NCI-H345 (cell line): Measurements from ENCODE around the gene RSPH9.

Source experiments
- DNase-seq: peaks from one replicate; lab custom pipeline; 2025; lab: John Stamatoyannopoulos, UW

Gene RSPH9

GRCh38 chr6:43710576-43710975, 65.7 kb downstream of the RSPH9 start:
- DNase-seq: no peak

GRCh38 chr6:43712579-43712978, 67.7 kb downstream of the RSPH9 start:
- no peak for DNase-seq

GRCh38 chr6:43713643-43714310, 68.9 kb downstream of the RSPH9 start:
- DNase-seq: no peak

DNA sequence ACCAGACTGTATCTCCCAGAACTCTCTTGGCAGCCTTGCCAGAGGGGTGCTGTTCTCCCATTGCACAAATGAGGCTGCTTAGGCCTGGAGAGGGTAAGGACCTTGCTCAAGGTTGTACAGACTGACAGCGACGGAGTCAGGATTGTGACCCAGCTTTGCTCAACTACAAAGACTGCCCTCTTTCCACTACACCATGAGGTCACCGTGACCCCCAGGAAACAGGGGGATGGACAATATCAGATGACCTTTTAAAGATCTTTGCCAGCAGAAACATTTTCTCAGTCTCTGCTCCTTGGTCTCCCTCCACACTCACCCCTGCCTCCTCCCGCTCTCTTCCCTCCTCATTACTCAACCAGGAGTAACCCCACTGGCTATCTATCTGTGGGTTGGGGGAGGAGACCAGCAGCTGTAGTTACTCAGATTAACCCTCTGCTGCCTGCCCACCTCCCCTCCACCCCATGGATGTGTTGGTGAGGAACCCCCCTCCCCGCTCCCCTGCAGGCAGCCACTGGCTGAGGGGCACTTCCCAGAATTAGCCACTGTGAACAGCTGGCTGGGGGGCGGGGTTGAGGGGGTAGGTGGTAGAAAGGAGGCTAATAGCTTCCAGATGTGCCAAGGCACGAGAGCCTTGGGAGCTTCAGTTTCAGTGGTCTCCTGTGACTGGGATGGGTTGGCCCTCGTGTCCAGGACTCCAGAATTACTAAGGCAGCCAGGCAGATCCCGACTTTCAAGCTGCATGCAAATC, 69.6 kb downstream of the RSPH9 start:
- no peak for DNase-seq

DNA sequence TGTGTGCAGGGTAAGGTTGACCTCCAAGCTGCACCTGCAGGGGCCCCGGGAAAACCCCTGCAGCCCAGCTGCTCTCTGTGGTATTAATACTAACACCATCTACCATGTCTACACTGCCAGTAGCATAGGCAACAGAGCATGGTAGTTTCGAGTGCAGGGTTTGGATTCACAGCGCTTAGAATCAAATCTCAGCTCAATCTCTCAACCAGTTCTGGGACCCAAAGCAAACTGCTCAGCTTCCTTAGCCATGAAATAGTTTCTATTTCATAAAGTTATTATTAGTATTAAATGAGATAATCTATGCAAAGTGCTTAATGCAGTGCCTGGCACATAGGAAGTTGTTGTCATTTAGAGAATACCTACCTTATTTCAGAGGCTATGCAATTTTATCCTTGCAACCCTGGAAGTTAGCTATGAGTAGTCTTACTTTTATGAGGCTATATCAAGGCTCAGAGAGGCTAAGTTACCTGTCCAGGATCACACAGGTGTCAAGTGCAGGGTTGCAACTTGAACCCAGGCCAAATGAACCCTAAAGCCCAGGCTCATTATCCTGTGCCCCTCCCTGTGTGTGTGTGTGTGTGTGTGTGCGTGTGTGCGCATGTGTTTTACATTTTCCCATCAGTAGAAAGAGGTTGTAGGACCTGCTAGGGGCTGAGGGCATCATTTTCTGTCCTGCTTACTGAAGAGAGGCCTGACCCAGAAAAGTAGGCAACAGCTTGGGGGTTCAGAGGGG, 70.4 kb downstream of the RSPH9 start:
- DNase-seq: no peak

GRCh38 chr6:43716099-43716498, 71.3 kb downstream of the RSPH9 start:
- DNase-seq: no peak

DNA sequence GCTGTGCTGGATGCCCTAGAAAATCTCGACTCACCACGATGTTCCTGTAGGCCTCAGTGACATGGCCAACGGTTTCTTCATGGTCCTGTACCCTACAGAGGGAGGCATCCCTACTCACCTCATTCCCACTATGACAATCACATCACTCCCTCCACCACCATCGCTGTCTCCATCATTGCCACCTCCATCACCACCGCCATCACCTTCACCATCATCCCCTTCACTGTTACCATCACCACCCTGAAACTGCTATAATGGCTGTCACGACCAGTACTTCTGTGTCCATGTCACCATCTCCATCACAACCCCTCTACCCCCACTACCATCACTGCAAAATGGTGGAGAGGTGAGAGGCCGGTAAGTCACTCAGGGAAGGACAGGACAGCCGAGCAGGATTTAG, 72.6 kb downstream of the RSPH9 start:
- no peak for DNase-seq

DNA sequence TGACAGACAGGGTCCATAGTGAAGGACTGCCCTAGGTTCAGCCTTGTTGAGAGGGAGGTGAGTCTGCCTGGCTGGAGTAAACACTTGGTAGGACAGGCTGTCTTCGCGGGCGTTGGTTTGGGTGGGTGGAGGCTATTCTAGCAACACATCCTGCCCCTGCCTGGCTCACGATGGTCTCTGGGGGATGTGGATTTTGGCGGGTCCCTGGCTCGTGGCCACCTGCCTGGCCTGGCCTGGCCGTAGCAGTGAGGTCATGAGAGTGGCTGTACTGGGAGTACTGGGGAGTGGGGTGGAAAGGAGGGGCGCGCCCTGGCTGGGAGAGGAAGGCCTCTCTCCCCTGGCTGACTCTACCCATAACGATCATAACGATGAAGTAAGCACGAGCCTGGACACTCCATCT, 73.0 kb downstream of the RSPH9 start:
- DNase-seq: no peak

DNA sequence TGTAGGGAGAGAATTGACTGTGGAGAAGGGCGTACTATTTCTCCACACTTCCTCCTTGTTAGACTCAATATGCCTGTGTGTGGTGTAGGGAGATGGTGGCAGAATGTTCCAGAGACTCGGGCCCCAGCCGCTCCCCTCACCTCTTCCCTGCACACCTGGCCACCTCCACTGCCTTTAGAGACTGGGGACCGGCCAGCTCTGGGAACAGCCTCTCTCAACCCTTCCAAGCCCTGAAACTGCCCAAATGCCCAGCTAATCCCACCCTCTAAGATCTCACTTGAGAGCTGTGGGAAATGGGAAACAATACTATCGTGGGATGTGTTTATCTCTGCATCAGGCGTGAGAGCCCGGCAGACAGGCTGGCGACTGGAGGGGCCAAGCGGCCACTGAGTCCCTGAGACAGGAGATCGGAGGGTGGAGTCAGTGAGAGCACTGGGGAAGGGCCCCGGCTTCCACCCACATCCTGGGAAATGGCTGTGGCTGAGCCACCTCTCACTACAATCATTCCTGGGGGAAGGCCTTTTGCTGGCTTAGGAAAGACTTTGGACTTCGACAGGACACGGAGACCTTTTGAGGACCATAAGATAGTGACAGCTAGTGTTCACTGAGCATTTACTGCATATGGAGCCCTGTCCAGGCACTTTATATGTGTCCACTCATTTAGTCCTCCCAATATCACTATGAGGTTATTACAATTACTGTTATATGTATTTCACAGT, 73.7 kb downstream of the RSPH9 start:
- DNase-seq: no peak

- DNase-seq: no peak
Measured at GRCh38 chr6:43719511-43719910, 74.7 kb downstream of the RSPH9 start.

GRCh38 chr6:43720999-43721398, 76.2 kb downstream of the RSPH9 start:
- no peak for DNase-seq
